ENCODE data around the gene IRAK1.

Gene IRAK1

GRCh38 chrX:153973127-153974002, 46.3 kb downstream of the IRAK1 start (continued):
- TF ChIP-seq ZNF629 (tag by site-specific recombination; IDR thresholded peaks at IDR 0.05) (0 out of 2 replicates have a peak, but pooled peaks have one; percentile 7), ZNF530 (tag by site-specific recombination; IDR thresholded peaks at IDR 0.05; ENCODE audit: low read depth) (no peak), ZIC2 (tag by site-specific recombination; IDR thresholded peaks at IDR 0.05) (no peak), ZNF416 (tag by site-specific recombination; IDR thresholded peaks at IDR 0.05) (no peak), ZNF394 (tag by site-specific recombination; IDR thresholded peaks at IDR 0.05; ENCODE audit: borderline replicate concordance) (no peak), ZFHX2 (tag by site-specific recombination; conservative IDR thresholded peaks at IDR 0.05) (peak; percentile 47), ZBTB17 (tag by site-specific recombination; IDR thresholded peaks at IDR 0.05) (peak; percentile 60; the same call in 1 of the 2 replicates), ZSCAN4 (tag by site-specific recombination; IDR thresholded peaks at IDR 0.05) (peak; percentile 87), OSR2 (tag by site-specific recombination; IDR thresholded peaks at IDR 0.05) (no peak), ZBTB20 (tag by site-specific recombination; IDR thresholded peaks at IDR 0.05) (peak; percentile 33; the same call in 1 of the 2 replicates)

GRCh38 chrX:153972368-153973126, 47.2 kb downstream of the IRAK1 start, which contains the start of gene TMEM187:
TMEM187 (plus strand) TSS chrX:153972754; CDS start chrX:153982063, 9,309 bp downstream.
- Histone ChIP-seq H3K36me3 (ENCODE audit: control insufficient read depth in 2 of 2, insufficient read depth in 1 of 2, low read length in 2 of 2) (peaks cover 0 to 12% of the 10 kb centered on the region in 2 experiments; a peak in 1 of 3 replicates), H3K4me3 (ENCODE audit: low read depth, low read length) (peak within 1 kb of the TSS; percentile 95), H3K9me3 (ENCODE audit: control insufficient read depth, insufficient read depth, low read depth, low read length) (no peaks in the 10 kb centered on the region), H3K4me1 (ENCODE audit: control insufficient read depth, insufficient read depth, low read length) (peaks cover 10% of the 10 kb centered on the region), H3K27ac (ENCODE audit: extremely low read depth, low read depth, low read length) (peak within 1 kb of the TSS; percentile 99)
- CTCF ChIA-PET: interaction anchor here (1.3 kb wide), 1 partner anchor 9 kb away, joined by 3 read pairs; no protein-coding TSS in a partner anchor
- POLR2A ChIA-PET: interaction anchor here (0.6 to 4.6 kb wide), 10 partner anchors 9 to 518 kb away, joined by 3 to 67 read pairs (median 4); partner anchors contain the start of gene NAA10
- TF ChIP-seq PBX3 (CRISPR knock-in tag; IDR thresholded peaks at IDR 0.05) (peak; percentile 61; the same call in 1 of the 2 replicates), ZNF362 (tag by site-specific recombination; IDR thresholded peaks at IDR 0.05) (no peak), ZNF658 (tag by site-specific recombination; IDR thresholded peaks at IDR 0.05) (no peak), OSR2 (tag by site-specific recombination; IDR thresholded peaks at IDR 0.05) (no peak), HOXD13 (CRISPR knock-in tag; IDR thresholded peaks at IDR 0.05; ENCODE audit: borderline replicate concordance) (no peak), ZSCAN30 (tag by site-specific recombination; IDR thresholded peaks at IDR 0.05) (0 out of 2 replicates have a peak, but pooled peaks have one; percentile 52), KLF1 (tag by site-specific recombination; IDR thresholded peaks at IDR 0.05) (peak; percentile 63), KLF8 (tag by site-specific recombination; IDR thresholded peaks at IDR 0.05) (peak; percentile 71), ZNF521 (tag by site-specific recombination; IDR thresholded peaks at IDR 0.05) (no peak), ZSCAN4 (tag by site-specific recombination; IDR thresholded peaks at IDR 0.05) (no peak), SP2 (tag by site-specific recombination; IDR thresholded peaks at IDR 0.05) (peak; percentile 78), TCF7L2 (IDR thresholded peaks at IDR 0.05; ENCODE audit: borderline replicate concordance, low read depth, low read length) (0 out of 2 replicates have a peak, but pooled peaks have one; percentile 50), ZNF692 (tag by site-specific recombination; IDR thresholded peaks at IDR 0.05) (peak; percentile 98), ZNF423 (tag by site-specific recombination; IDR thresholded peaks at IDR 0.05) (no peak), PRDM1 (tag by site-specific recombination; IDR thresholded peaks at IDR 0.05) (peak; percentile 37; the same call in 1 of the 2 replicates), PATZ1 (tag by site-specific recombination; IDR thresholded peaks at IDR 0.05) (peak; percentile 34), WT1 (tag by site-specific recombination; IDR thresholded peaks at IDR 0.05) (peak; percentile 28; the same call in 1 of the 2 replicates), ZNF701 (tag by site-specific recombination; IDR thresholded peaks at IDR 0.05) (no peak)
